B cell (primary cell): Measurements from ENCODE around the gene PPP6R1. TPM values are rescaled to one million over a fixed set of nuclear protein-coding genes. Genes with fewer than 3 reads are reported as not detected.

Experiments used
- ATAC-seq: fragments of 200-7000 bp; cut with Tn5 transposase; one replicate; pipeline ENCODE4 v1.10.0; 2021; ENCODE audit warnings: low read depth, mild to moderate bottlenecking, moderate number of reproducible peaks, moderate library complexity
- CTCF ChIA-PET: fragments of 350-600 bp; sonication (Branson Sonifier 250); formaldehyde crosslinking; loops from one replicate; lab custom pipeline; 2021; ENCODE audit warnings: antibody characterized with exemption, inconsistent platforms; lab: Charles Lee
- POLR2A ChIA-PET: fragments of 350-600 bp; sonication (Branson Sonifier 250); formaldehyde crosslinking; loops from one replicate; lab custom pipeline; 2021; ENCODE audit warnings: antibody characterized with exemption; lab: Charles Lee
- DNase-seq: peaks from one replicate; pipeline ENCODE4 v3.0.0; 2013
- H2AFZ ChIP-seq: 2 replicates; pipeline ENCODE4 v1.6.1; 2012; ENCODE audit warnings: mild to moderate bottlenecking, low read depth, low read length; ENCODE audit not compliant: insufficient read depth, poor library complexity, severe bottlenecking
- H3K27ac ChIP-seq, 2 donors: 1 replicate in 1 of 2; 2 replicates in 1 of 2; pipeline ENCODE4 v1.5.1; 2012 to 2013; ENCODE audit warnings: low read length in 2 of 2, mild to moderate bottlenecking in 2 of 2, moderate library complexity in 1 of 2
- H3K27me3 ChIP-seq, 4 experiments: fragments of 200-600 bp in 1 of 4; sonication (generic) in 1 of 4; replicated peaks in 1 of 4; 1 replicate in 2 of 4; 2 replicates in 2 of 4; pipeline versions ENCODE4 v1.6.1 to v1.7.0; 2013 to 2016; ENCODE audit warnings: low read length in 3 of 4, mild to moderate bottlenecking in 2 of 4, mixed read lengths in 1 of 4, moderate library complexity in 1 of 4; ENCODE audit not compliant: insufficient read depth in 4 of 4, control insufficient read depth in 3 of 4; ENCODE audit errors: control extremely low read depth in 1 of 4
- H3K36me3 ChIP-seq, 2 experiments: replicated peaks in 1 of 2; 1 replicate in 1 of 2; 2 replicates in 1 of 2; pipeline versions ENCODE4 v1.6.1 to v1.7.1; 2013; ENCODE audit warnings: low read length in 1 of 2; ENCODE audit not compliant: insufficient read depth in 2 of 2, control insufficient read depth in 1 of 2; ENCODE audit errors: control extremely low read depth in 1 of 2, extremely low read depth in 1 of 2
- H3K4me1 ChIP-seq, 2 donors: fragments of 200-600 bp in 1 of 2; sonication (generic) in 1 of 2; 1 replicate in 1 of 2; 2 replicates in 1 of 2; pipeline versions ENCODE4 v1.5.1 to v1.6.1; 2013 to 2017; ENCODE audit warnings: low read length in 2 of 2; ENCODE audit not compliant: control insufficient read depth in 2 of 2, insufficient read depth in 2 of 2
- H3K4me2 ChIP-seq: replicated peaks from 2 replicates; pipeline ENCODE3; 2012; ENCODE audit warnings: mild to moderate bottlenecking, low read depth, low read length; ENCODE audit not compliant: poor library complexity, severe bottlenecking
- H3K4me3 ChIP-seq, 5 experiments: fragments of 200-600 bp in 1 of 5; sonication (generic) in 1 of 5; 1 replicate in 3 of 5; 2 replicates in 2 of 5; pipeline versions ENCODE4 v1.5.1 to v1.7.0; 2011 to 2016; ENCODE audit warnings: low read length in 4 of 5, mild to moderate bottlenecking in 4 of 5, low read depth in 2 of 5, control low read depth in 1 of 5, moderate library complexity in 1 of 5; ENCODE audit not compliant: insufficient read depth in 1 of 5; ENCODE audit errors: control extremely low read depth in 1 of 5, extremely low read depth in 1 of 5
- H3K79me2 ChIP-seq: fragments of 200-600 bp; sonication (generic); one replicate; pipeline ENCODE4 v1.6.0; 2016; ENCODE audit warnings: low read length; ENCODE audit not compliant: control insufficient read depth, insufficient read depth
- H3K9ac ChIP-seq: fragments of 200-600 bp; sonication (generic); 2 replicates; pipeline ENCODE4 v1.6.1; 2017; ENCODE audit warnings: mild to moderate bottlenecking, low read length, moderate library complexity
- H3K9me3 ChIP-seq, 3 donors: one replicate each; pipeline versions ENCODE4 v1.6.1 to v1.7.1; 2013; ENCODE audit warnings: low read length in 2 of 3; ENCODE audit not compliant: control insufficient read depth in 2 of 3, insufficient read depth in 1 of 3; ENCODE audit errors: control extremely low read depth in 1 of 3
- H4K20me1 ChIP-seq: 2 replicates; pipeline ENCODE4 v1.6.0; 2012; ENCODE audit warnings: mild to moderate bottlenecking, low read length; ENCODE audit not compliant: insufficient read depth, control insufficient read depth, poor library complexity, severe bottlenecking
- H3K27ac Mint-ChIP-seq: one replicate; pipeline ENCODE4 v1.8.0; 2021; ENCODE audit warnings: mixed read lengths
- H3K27me3 Mint-ChIP-seq: one replicate; pipeline ENCODE4 v1.8.0; 2021; ENCODE audit warnings: mixed read lengths
- H3K4me1 Mint-ChIP-seq: one replicate; pipeline ENCODE4 v1.8.0; 2021; ENCODE audit warnings: mixed read lengths
- H3K4me3 Mint-ChIP-seq: one replicate; pipeline ENCODE4 v1.8.0; 2021; ENCODE audit warnings: mixed read lengths
- H3K9me3 Mint-ChIP-seq: one replicate; pipeline ENCODE4 v1.8.0; 2022; ENCODE audit warnings: mixed read lengths; ENCODE audit not compliant: insufficient read depth
- CTCF ChIP-seq: fragments of 200-600 bp; IDR thresholded peaks from one replicate; pipeline ENCODE4 v1.8.0; 2022; ENCODE audit warnings: antibody characterized with exemption, mild to moderate bottlenecking
- EZH2 ChIP-seq: IDR thresholded peaks from 2 replicates; pipeline ENCODE4 v1.6.1; 2012; ENCODE audit warnings: borderline replicate concordance, low read depth, mild to moderate bottlenecking, moderate library complexity, low read length; ENCODE audit not compliant: insufficient read depth, poor library complexity, severe bottlenecking
- WGBS: methylation state at CpG from one replicate; pipeline ENCODE4 v1.1.5; 2013; ENCODE audit warnings: missing lambda C conversion rate; ENCODE audit not compliant: insufficient coverage; 5-methylcytosine and 5-hydroxymethylcytosine counted together
- intact Hi-C: fragments of 100-400 bp; cut with micrococcal nuclease; formaldehyde crosslinking; loops from one replicate; pipeline ENCODE4 v1.10.0; 2022
- polyA plus RNA-seq: library from polyadenylated mRNA; depleted of rRNA; stranded (reverse); fragments of >200 nt; gene quantifications from 2 replicates; pipeline ENCODE4 v1.2.3, GENCODE V29; 2012
- total RNA-seq, 2 donors: library from RNA; stranded (reverse); fragments of 120-200 nt in 1 of 2; gene quantifications; 1 replicate in 1 of 2; 2 replicates in 1 of 2; pipeline versions ENCODE4 v1.2.3 to v1.2.4, GENCODE V29; 2013 to 2022

The PPP6R1 gene
- total and polyA plus RNA-seq, 2 donors (not counting 1 experiment from before 2014, with no cell fraction given) = 122 to 193 TPM

DNA sequence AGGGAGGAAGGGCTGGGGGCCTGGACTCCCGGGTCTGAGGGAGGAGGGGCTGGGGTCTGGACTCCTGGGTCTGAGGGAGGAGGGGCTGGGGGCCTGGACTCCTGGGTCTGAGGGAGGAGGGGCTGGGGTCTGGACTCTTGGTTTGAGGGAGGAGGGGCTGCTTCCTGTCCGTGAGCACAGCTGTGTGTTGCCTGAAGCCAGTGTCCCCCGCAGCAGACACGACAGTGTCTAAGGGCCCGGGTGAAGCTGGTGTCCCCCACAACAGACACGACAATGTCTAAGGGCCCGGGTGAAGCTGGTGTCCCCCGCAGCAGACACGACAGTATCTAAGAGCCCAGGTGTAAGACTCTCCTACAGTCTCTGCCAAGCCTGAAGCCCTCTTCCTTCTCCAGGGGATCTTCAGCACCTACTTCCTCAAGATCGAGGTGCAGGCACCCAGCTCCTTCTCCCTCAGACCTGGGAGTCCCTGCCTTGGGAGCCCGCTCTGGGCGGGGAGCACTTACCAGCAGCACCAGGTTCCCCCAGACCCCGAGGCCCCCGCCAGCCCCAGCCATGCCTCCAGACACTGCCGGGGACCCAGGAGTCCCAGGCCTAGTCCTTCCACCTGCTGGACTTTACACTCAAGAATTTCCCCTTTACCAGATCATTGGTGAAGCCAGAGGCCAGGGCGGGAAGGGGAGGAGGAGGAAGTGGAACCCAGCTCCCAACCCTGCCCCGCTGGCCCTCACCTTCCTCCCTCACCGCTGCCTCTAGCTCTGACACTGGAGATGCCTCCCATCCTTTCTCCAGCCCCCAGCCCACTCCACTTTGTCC lies 49.7 kb downstream of the PPP6R1 start, which contains the start of gene PTPRH:
Gene PTPRH (minus strand): TSS at position 622 of the 813 bp plus-strand sequence. CDS start 68 bp downstream, at position 554.
- H3K4me3 ChIP-seq = no peak within 1 kb of the TSS
- H3K27ac Mint-ChIP-seq = no peak within 1 kb of the TSS
- no peaks in the 10 kb centered on the region for H3K79me2 ChIP-seq
- H3K4me1 ChIP-seq = no peaks in the 10 kb centered on the region
- H3K27ac ChIP-seq = no peak within 1 kb of the TSS
- H3K9me3 ChIP-seq = peaks cover 0 to 25% (median 6%) of the 10 kb centered on the region in 3 donors
- ChIA-PET CTCF (interaction anchor here (1.1 kb wide), 1 partner anchor 68 kb away, joined by 5 read pairs; no protein-coding TSS in a partner anchor), POLR2A (interaction anchor here (0.6 kb wide), 1 partner anchor 205 kb away, joined by 6 read pairs; no protein-coding TSS in a partner anchor)
- H3K27me3 ChIP-seq = peaks cover 0 to 31% (median 8%) of the 10 kb centered on the region in 4 experiments
- H3K4me1 Mint-ChIP-seq = no peaks in the 10 kb centered on the region
- H3K36me3 ChIP-seq = no peaks in the 10 kb centered on the region
- peaks cover 36% of the 10 kb centered on the region for H3K27me3 Mint-ChIP-seq
- no peak within 1 kb of the TSS for H3K4me3 Mint-ChIP-seq
- intact Hi-C loops = no loop called here
- H3K9ac ChIP-seq = no peak within 1 kb of the TSS
- H3K9me3 Mint-ChIP-seq = peaks cover 3% of the 10 kb centered on the region
- H3K4me2 ChIP-seq = no peak within 1 kb of the TSS
- H4K20me1 ChIP-seq = no peaks in the 10 kb centered on the region
- DNase-seq (no peak), ATAC-seq (no peak)
- TF ChIP-seq EZH2 (no peak), CTCF (no peak)
- 63% methylated on average over 12 of the region's 18 CpGs for WGBS
- no peak within 1 kb of the TSS for H2AFZ ChIP-seq
